Ishikawa (cell line): ENCODE measurements around the gene CHCHD6.

Source experiments
- CEBPB ChIP-seq: IDR thresholded peaks from 2 replicates; pipeline ENCODE4 v1.6.1; 2012
- CREB1 ChIP-seq: IDR thresholded peaks from 2 replicates; pipeline ENCODE4 v1.6.1; 2012; ENCODE audit warnings: low read depth
- EGR1 ChIP-seq: IDR thresholded peaks from 2 replicates; pipeline ENCODE4 v1.6.1; 2012
- EP300 ChIP-seq: IDR thresholded peaks from 2 replicates; pipeline ENCODE4 v1.6.1; 2012; ENCODE audit warnings: borderline replicate concordance
- FOXM1 ChIP-seq: IDR thresholded peaks from 2 replicates; pipeline ENCODE4 v1.6.1; 2012; ENCODE audit warnings: low read depth, borderline replicate concordance
- MAX ChIP-seq: IDR thresholded peaks from 2 replicates; pipeline ENCODE4 v1.6.1; 2012
- NFIC ChIP-seq: IDR thresholded peaks from 2 replicates; pipeline ENCODE4 v1.6.1; 2012
- RAD21 ChIP-seq: IDR thresholded peaks from 2 replicates; pipeline ENCODE4 v1.6.1; 2012; ENCODE audit warnings: low read depth
- REST ChIP-seq: IDR thresholded peaks from 2 replicates; pipeline ENCODE4 v1.6.1; 2012; ENCODE audit warnings: low read depth, mild to moderate bottlenecking
- TAF1 ChIP-seq: IDR thresholded peaks from 2 replicates; pipeline ENCODE4 v1.6.1; 2012; ENCODE audit warnings: low read depth, mild to moderate bottlenecking
- TCF12 ChIP-seq: IDR thresholded peaks from 2 replicates; pipeline ENCODE4 v1.6.1; 2012; ENCODE audit warnings: low read depth
- TEAD4 ChIP-seq: IDR thresholded peaks from 2 replicates; pipeline ENCODE4 v1.6.1; 2012
- USF1 ChIP-seq: IDR thresholded peaks from 2 replicates; pipeline ENCODE4 v1.6.1; 2012
- YY1 ChIP-seq: IDR thresholded peaks from 2 replicates; pipeline ENCODE4 v1.6.1; 2012; ENCODE audit warnings: low read depth
- ZBTB7A ChIP-seq: IDR thresholded peaks from 2 replicates; pipeline ENCODE4 v1.6.1; 2012; ENCODE audit warnings: low read depth

Gene CHCHD6

GRCh38 chr3:126773783-126774182, 69.7 kb downstream of the CHCHD6 start:
- TF ChIP-seq TAF1: no peak
- TF ChIP-seq MAX: no peak
- TF ChIP-seq TEAD4: no peak
- TF ChIP-seq FOXM1: no peak
- TF ChIP-seq USF1: no peak
- no peak for TF ChIP-seq RAD21

GRCh38 chr3:126777366-126777765, 73.3 kb downstream of the CHCHD6 start:
- TF ChIP-seq ZBTB7A (no peak), NFIC (no peak), RAD21 (no peak), CREB1 (no peak), REST (no peak), YY1 (no peak), TAF1 (no peak), EP300 (no peak), TEAD4 (no peak), EGR1 (no peak), FOXM1 (no peak), CEBPB (no peak)

GRCh38 chr3:126780666-126781065, 76.6 kb downstream of the CHCHD6 start:
- TF ChIP-seq RAD21 (no peak), USF1 (no peak), CEBPB (no peak), FOXM1 (no peak), YY1 (no peak), TEAD4 (no peak), NFIC (no peak), REST (no peak), TAF1 (no peak), EP300 (no peak), EGR1 (no peak), TCF12 (no peak), ZBTB7A (no peak), CREB1 (no peak), MAX (no peak)

- TF ChIP-seq NFIC (no peak), CEBPB (no peak)
Observed at GRCh38 chr3:126781406-126781805, 77.4 kb downstream of the CHCHD6 start.

- TF ChIP-seq EP300: 0 out of 2 replicates have a peak, but pooled peaks have one; percentile 6
- no peak for TF ChIP-seq FOXM1
- no peak for TF ChIP-seq TCF12
Observed at GRCh38 chr3:126781889-126782491, 78.0 kb downstream of the CHCHD6 start.

- TF ChIP-seq TAF1: no peak
- TF ChIP-seq TEAD4: peak; percentile 89
- TF ChIP-seq FOXM1: no peak
- TF ChIP-seq YY1: peak; percentile 53; the same call in 1 of the 2 replicates
- TF ChIP-seq ZBTB7A: no peak
- peak; percentile 36; the same call in 1 of the 2 replicates for TF ChIP-seq EP300
- TF ChIP-seq USF1: no peak
- peak; percentile 68 for TF ChIP-seq NFIC
- TF ChIP-seq EGR1: no peak
- no peak for TF ChIP-seq REST
- TF ChIP-seq CEBPB: no peak
- no peak for TF ChIP-seq TCF12
- TF ChIP-seq MAX: peak; percentile 58
- TF ChIP-seq CREB1: no peak
- TF ChIP-seq RAD21: no peak
Observed at GRCh38 chr3:126782536-126782935, 78.5 kb downstream of the CHCHD6 start.
